T-helper 1 cell (primary cell): ENCODE results near the gene DUS1L.

Source experiments
- DNase-seq, 5 donors: peaks; one replicate each; pipeline ENCODE4 v3.0.0-alpha.2; 2012 to 2020
- total RNA-seq, 4 donors: gene quantifications; one replicate each; lab custom pipeline; 2026; lab: John Stamatoyannopoulos, UW

Gene DUS1L
- total RNA-seq = 96.4 to 122 (median 109) reads per million in 4 donors

- peak; percentile 47 to 76 (median 60) for DNase-seq
These were observed at the start of gene DUS1L for GRCh38 chr17:82065638-82066303. DUS1L (minus strand) TSS chr17:82065804; CDS start chr17:82065059, 745 bp downstream.

GRCh38 chr17:82114872-82115271, 49.3 kb upstream of the DUS1L start:
- no peak for DNase-seq

- DNase-seq = no peak
These were observed 48.8 kb upstream of the DUS1L start for GRCh38 chr17:82114447-82114846.

GRCh38 chr17:82113941-82114340, 48.3 kb upstream of the DUS1L start:
- no peak for DNase-seq

- no peak for DNase-seq
These were observed 47.8 kb upstream of the DUS1L start for GRCh38 chr17:82113422-82113821.

GRCh38 chr17:82112914-82113311, 47.3 kb upstream of the DUS1L start:
- DNase-seq = no peak

- DNase-seq = no peak
These were observed 46.7 kb upstream of the DUS1L start for GRCh38 chr17:82112181-82112913.

- no peak for DNase-seq
These were observed 44.7 kb upstream of the DUS1L start for GRCh38 chr17:82110298-82110697.

- DNase-seq = no peak
These were observed 43.4 kb upstream of the DUS1L start for GRCh38 chr17:82108961-82109475.

- no peak for DNase-seq
These were observed 42.9 kb upstream of the DUS1L start for GRCh38 chr17:82108496-82108945.

- DNase-seq = no peak
These were observed 42.4 kb upstream of the DUS1L start for GRCh38 chr17:82108038-82108437.

- no peak for DNase-seq
These were observed 41.8 kb upstream of the DUS1L start for GRCh38 chr17:82107341-82107860.

GRCh38 chr17:82106688-82107305, 41.2 kb upstream of the DUS1L start:
- no peak for DNase-seq

GRCh38 chr17:82105882-82106687, 40.5 kb upstream of the DUS1L start:
- peak in 4 of 5 donors; percentile 28 to 80 (median 42) for DNase-seq

GRCh38 chr17:82105417-82105881, 39.8 kb upstream of the DUS1L start:
- no peak for DNase-seq

- DNase-seq = no peak
These were observed 39.3 kb upstream of the DUS1L start for GRCh38 chr17:82104797-82105416.

- DNase-seq = no peak
These were observed 38.2 kb upstream of the DUS1L start for GRCh38 chr17:82103553-82104451.

GRCh38 chr17:82101767-82102679, 36.4 kb upstream of the DUS1L start:
- no peak for DNase-seq

- DNase-seq = no peak
These were observed 35.7 kb upstream of the DUS1L start for GRCh38 chr17:82101301-82101715.
